Peyer's patch (tissue), 4 donors: ENCODE results near the gene PDE4D. TPM values are rescaled to one million over a fixed set of nuclear protein-coding genes. Genes with fewer than 3 reads are reported as not detected.

Source experiments
- DNase-seq, 3 donors: peaks; one replicate each; pipeline ENCODE4 v3.0.0-alpha.2; 2017 to 2019
- H3K27ac ChIP-seq, 4 donors: fragments of 200-600 bp; sonication (generic); one replicate each; pipeline ENCODE4 v1.5.1; 2016 to 2019
- H3K27me3 ChIP-seq, 2 donors: fragments of 200-600 bp; sonication (generic); one replicate each; pipeline ENCODE4 v1.5.1; 2019
- H3K36me3 ChIP-seq, 3 donors: fragments of 200-600 bp; sonication (generic); one replicate each; pipeline ENCODE4 v1.5.1; 2016 to 2019
- H3K4me1 ChIP-seq, 4 donors: fragments of 200-600 bp; sonication (generic); one replicate each; pipeline ENCODE4 v1.5.1; 2016 to 2019
- H3K4me3 ChIP-seq, 4 donors: fragments of 200-600 bp; sonication (generic); 1 replicate in 3 of 4; 2 replicates in 1 of 4; pipeline ENCODE4 v1.5.1; 2016 to 2019; ENCODE audit warnings: mild to moderate bottlenecking in 1 of 4
- H3K9me3 ChIP-seq, 4 donors: fragments of 200-600 bp; sonication (generic); one replicate each; pipeline ENCODE4 v1.5.1; 2016 to 2019; ENCODE audit warnings: mild to moderate bottlenecking in 1 of 4
- CTCF ChIP-seq, 6 experiments: fragments of 450-650 bp in 4 of 6; fragments of 200-600 bp in 2 of 6; sonication (generic) in 1 of 6; IDR thresholded peaks; one replicate each; pipeline ENCODE4 v1.5.1; 2017 to 2019; ENCODE audit warnings: antibody characterized with exemption in 6 of 6, mild to moderate bottlenecking in 3 of 6, moderate library complexity in 1 of 6
- POLR2A ChIP-seq, 2 donors: fragments of 450-650 bp; IDR thresholded peaks; one replicate each; pipeline ENCODE4 v1.5.1; 2017; ENCODE audit warnings: antibody characterized with exemption in 2 of 2, mild to moderate bottlenecking in 2 of 2, moderate library complexity in 2 of 2
- total RNA-seq, 4 donors: library from RNA; depleted of rRNA; stranded (reverse); fragments of >200 nt; gene quantifications; one replicate each; pipeline ENCODE4 v1.1.0, GENCODE V29; 2016

Gene PDE4D
- total RNA-seq, 4 donors from 2014 or later: 19.8 to 89.1 (median 43.9) TPM

- Histone ChIP-seq H3K27ac (peak overlapping the region; percentile 75 to 88 (median 82)), H3K4me1 (peaks cover 0 to 7% (median 0%) of the 10 kb centered on the region in 4 donors)
Measured at GRCh38 chr5:59039296-59040023, 854.1 kb downstream of the PDE4D start.

GRCh38 chr5:59038798-59039295 lies 854.7 kb downstream of the PDE4D start:
- Histone ChIP-seq H3K36me3 (no peaks in the 10 kb centered on the region), H3K4me3 (peak overlapping the region; percentile 59 to 65 (median 62)), H3K27me3 (no peaks in the 10 kb centered on the region), H3K9me3 (no peaks in the 10 kb centered on the region), H3K4me1 (peaks cover 0 to 7% (median 0%) of the 10 kb centered on the region in 4 donors), H3K27ac (peak overlapping the region; percentile 75 to 88 (median 82))
- TF ChIP-seq POLR2A (IDR thresholded peaks at IDR 0.05): no peak
- no peak for TF ChIP-seq CTCF (IDR thresholded peaks at IDR 0.05)
- peak in 1 of 3 donors; percentile 50 for DNase-seq

More at GRCh38 chr5:59039296-59040023, 854.1 kb downstream of the PDE4D start:
- H3K9me3 ChIP-seq: no peaks in the 10 kb centered on the region
- peak; percentile 75 to 94 (median 79) for DNase-seq
- no peak for TF ChIP-seq CTCF (IDR thresholded peaks at IDR 0.05)
- peak in 1 of 2 donors; percentile 65 for TF ChIP-seq POLR2A (IDR thresholded peaks at IDR 0.05)
- H3K4me3 ChIP-seq: peak overlapping the region; percentile 59 to 65 (median 62)
- H3K27me3 ChIP-seq: no peaks in the 10 kb centered on the region
- H3K36me3 ChIP-seq: no peaks in the 10 kb centered on the region

GRCh38 chr5:59037941-59038797 lies 855.4 kb downstream of the PDE4D start:
- H3K27ac ChIP-seq: peak overlapping the region; percentile 75 to 88 (median 82)
- H3K27me3 ChIP-seq: no peaks in the 10 kb centered on the region
- no peak for TF ChIP-seq CTCF (IDR thresholded peaks at IDR 0.05)
- no peak for TF ChIP-seq POLR2A (IDR thresholded peaks at IDR 0.05)
- peak overlapping the region; percentile 59 to 65 (median 62) for H3K4me3 ChIP-seq
- H3K36me3 ChIP-seq: no peaks in the 10 kb centered on the region
- peaks cover 0 to 7% (median 0%) of the 10 kb centered on the region in 4 donors for H3K4me1 ChIP-seq
- DNase-seq: no peak
- H3K9me3 ChIP-seq: no peaks in the 10 kb centered on the region

- Histone ChIP-seq H3K4me1 (peaks cover 0 to 7% (median 0%) of the 10 kb centered on the region in 4 donors), H3K27ac (peak overlapping the region; percentile 18 to 88 (median 56)), H3K27me3 (no peaks in the 10 kb centered on the region), H3K9me3 (no peaks in the 10 kb centered on the region), H3K4me3 (peak overlapping the region in 2 of 4 donors; percentile 59 to 65), H3K36me3 (no peaks in the 10 kb centered on the region)
- no peak for DNase-seq
- no peak for TF ChIP-seq POLR2A (IDR thresholded peaks at IDR 0.05)
Measured at GRCh38 chr5:59037453-59037852, 856.1 kb downstream of the PDE4D start.

GRCh38 chr5:59037041-59037440 lies 856.5 kb downstream of the PDE4D start:
- TF ChIP-seq CTCF (IDR thresholded peaks at IDR 0.05) (no peak), POLR2A (IDR thresholded peaks at IDR 0.05) (no peak)
- Histone ChIP-seq H3K4me1 (peaks cover 0 to 7% (median 0%) of the 10 kb centered on the region in 4 donors), H3K4me3 (peak overlapping the region in 2 of 4 donors; percentile 59 to 65), H3K27me3 (no peaks in the 10 kb centered on the region), H3K27ac (peak overlapping the region; percentile 18 to 88 (median 33)), H3K9me3 (no peaks in the 10 kb centered on the region), H3K36me3 (no peaks in the 10 kb centered on the region)
- no peak for DNase-seq
